ENCODE results near the gene DZANK1.

Gene DZANK1

DNA sequence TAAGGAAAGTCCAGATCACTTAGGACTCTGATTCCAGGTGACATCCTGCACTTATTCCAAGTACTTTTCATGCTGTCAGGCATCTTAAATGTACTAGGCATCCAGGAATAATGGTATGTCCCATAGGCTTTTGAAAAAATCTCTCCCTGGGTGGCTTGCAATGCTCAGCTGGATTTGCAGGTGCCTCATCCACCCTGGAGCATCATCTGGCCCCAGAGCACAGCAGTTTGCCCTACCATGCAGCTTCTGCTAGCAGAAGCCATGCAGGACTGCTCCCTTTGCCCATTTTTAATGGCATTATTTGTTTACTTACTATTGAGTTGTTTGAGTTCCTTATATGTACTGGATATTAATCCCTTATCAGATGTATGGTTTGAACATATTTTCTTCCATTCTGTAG lies 45.2 kb downstream of the DZANK1 start:
- no peak for TF ChIP-seq ZBTB7A (IDR thresholded peaks at IDR 0.05; ENCODE audit: low read depth)
- TF ChIP-seq CEBPB (IDR thresholded peaks at IDR 0.05), result no peak
- no peak for TF ChIP-seq CREB1 (IDR thresholded peaks at IDR 0.05; ENCODE audit: low read depth)
- TF ChIP-seq NFIC (IDR thresholded peaks at IDR 0.05), result no peak
- no peak for TF ChIP-seq RAD21 (IDR thresholded peaks at IDR 0.05; ENCODE audit: low read depth)
- TF ChIP-seq YY1 (IDR thresholded peaks at IDR 0.05; ENCODE audit: low read depth), result no peak
- TF ChIP-seq TEAD4 (IDR thresholded peaks at IDR 0.05), result no peak
- no peak for TF ChIP-seq FOXM1 (IDR thresholded peaks at IDR 0.05; ENCODE audit: borderline replicate concordance, low read depth)
- TF ChIP-seq TCF12 (IDR thresholded peaks at IDR 0.05; ENCODE audit: low read depth), result no peak
- TF ChIP-seq, protein P1, sequence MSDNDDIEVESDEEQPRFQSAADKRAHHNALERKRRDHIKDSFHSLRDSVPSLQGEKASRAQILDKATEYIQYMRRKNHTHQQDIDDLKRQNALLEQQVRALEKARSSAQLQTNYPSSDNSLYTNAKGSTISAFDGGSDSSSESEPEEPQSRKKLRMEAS (IDR thresholded peaks at IDR 0.05), result no peak
- TF ChIP-seq, protein P2, sequence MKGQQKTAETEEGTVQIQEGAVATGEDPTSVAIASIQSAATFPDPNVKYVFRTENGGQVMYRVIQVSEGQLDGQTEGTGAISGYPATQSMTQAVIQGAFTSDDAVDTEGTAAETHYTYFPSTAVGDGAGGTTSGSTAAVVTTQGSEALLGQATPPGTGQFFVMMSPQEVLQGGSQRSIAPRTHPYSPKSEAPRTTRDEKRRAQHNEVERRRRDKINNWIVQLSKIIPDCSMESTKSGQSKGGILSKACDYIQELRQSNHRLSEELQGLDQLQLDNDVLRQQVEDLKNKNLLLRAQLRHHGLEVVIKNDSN (IDR thresholded peaks at IDR 0.05), result no peak
- TF ChIP-seq, protein P3, sequence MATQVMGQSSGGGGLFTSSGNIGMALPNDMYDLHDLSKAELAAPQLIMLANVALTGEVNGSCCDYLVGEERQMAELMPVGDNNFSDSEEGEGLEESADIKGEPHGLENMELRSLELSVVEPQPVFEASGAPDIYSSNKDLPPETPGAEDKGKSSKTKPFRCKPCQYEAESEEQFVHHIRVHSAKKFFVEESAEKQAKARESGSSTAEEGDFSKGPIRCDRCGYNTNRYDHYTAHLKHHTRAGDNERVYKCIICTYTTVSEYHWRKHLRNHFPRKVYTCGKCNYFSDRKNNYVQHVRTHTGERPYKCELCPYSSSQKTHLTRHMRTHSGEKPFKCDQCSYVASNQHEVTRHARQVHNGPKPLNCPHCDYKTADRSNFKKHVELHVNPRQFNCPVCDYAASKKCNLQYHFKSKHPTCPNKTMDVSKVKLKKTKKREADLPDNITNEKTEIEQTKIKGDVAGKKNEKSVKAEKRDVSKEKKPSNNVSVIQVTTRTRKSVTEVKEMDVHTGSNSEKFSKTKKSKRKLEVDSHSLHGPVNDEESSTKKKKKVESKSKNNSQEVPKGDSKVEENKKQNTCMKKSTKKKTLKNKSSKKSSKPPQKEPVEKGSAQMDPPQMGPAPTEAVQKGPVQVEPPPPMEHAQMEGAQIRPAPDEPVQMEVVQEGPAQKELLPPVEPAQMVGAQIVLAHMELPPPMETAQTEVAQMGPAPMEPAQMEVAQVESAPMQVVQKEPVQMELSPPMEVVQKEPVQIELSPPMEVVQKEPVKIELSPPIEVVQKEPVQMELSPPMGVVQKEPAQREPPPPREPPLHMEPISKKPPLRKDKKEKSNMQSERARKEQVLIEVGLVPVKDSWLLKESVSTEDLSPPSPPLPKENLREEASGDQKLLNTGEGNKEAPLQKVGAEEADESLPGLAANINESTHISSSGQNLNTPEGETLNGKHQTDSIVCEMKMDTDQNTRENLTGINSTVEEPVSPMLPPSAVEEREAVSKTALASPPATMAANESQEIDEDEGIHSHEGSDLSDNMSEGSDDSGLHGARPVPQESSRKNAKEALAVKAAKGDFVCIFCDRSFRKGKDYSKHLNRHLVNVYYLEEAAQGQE (IDR thresholded peaks at IDR 0.05; ENCODE audit: low read depth), result no peak
- no peak for TF ChIP-seq TAF1 (IDR thresholded peaks at IDR 0.05; ENCODE audit: low read depth)
- no peak for TF ChIP-seq EP300 (IDR thresholded peaks at IDR 0.05; ENCODE audit: borderline replicate concordance)
- no peak for TF ChIP-seq EGR1 (IDR thresholded peaks at IDR 0.05)

DNA sequence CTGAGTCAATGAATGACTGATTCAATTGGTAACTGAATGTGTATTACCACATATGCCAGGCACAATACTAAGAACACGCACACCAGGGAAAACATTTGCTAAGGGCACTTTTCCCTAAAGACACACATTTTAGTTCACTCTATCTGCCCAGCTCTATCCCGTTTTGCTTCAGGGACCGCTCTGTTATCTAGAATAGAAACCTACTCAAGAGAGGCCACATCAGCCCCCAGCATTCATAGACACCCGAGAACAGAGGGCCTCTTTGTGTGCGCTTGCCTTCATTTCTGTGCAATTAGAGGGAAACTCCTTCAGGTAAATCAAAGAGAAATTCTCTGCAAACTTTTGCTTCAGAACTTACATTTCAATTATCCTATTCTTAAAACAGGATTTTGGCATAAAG lies 50.3 kb downstream of the DZANK1 start:
- TF ChIP-seq, protein P2 (IDR thresholded peaks at IDR 0.05), result no peak
- TF ChIP-seq CEBPB (IDR thresholded peaks at IDR 0.05) (no peak), EGR1 (IDR thresholded peaks at IDR 0.05) (no peak)

DNA sequence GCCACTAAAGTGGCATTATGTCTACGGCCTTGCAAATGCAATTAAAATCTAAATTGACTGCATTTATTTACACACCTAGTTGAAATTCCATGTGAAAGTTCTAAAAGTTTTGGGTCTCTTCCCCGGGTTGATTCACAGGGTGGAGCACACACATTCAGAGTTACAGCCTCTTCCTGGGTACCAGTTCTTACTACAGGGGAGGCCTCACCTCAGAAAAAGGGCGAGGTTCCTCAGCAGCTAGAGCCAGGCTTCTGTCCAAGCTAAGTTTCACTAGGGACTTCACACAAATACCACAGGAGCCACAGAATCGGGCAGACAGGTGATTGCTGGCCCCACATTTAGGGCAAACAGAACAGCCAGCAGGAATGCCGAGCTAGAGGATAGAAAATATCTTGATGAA lies 52.7 kb downstream of the DZANK1 start:
- TF ChIP-seq, protein P2 (IDR thresholded peaks at IDR 0.05), result no peak
- TF ChIP-seq TCF12 (IDR thresholded peaks at IDR 0.05; ENCODE audit: low read depth), result no peak

DNA sequence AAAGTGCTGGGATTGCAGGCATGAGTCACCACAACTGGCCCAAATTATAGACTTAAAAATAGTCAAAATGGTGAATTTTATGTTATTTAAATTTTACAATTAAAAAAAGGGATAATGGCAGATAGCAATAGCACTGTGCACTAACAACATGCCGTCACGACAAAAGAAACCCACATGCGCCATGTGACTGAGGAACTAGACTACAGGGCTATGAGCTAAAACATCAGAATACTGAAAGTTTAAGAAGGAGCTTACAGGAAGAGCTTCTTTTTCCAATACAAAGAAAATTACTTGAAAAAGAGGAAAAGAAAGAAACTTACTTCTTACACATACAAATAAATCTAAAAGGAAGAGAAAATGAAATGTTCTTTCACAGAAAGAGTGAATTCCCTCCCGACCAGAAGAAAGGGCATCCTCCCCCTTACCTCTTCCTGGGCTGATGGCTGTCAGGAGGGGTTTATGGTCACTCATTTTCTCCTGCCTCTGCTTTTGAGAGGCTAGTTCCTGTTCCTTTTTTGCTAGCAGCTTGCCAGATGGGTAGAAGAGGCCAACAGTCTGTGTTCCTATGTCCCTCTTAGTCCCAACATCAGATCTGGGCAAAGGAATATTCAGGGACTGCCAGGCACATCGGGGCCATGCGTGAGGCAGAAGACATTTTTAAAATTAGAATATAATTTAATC lies 54.5 kb downstream of the DZANK1 start:
- no peak for TF ChIP-seq TEAD4 (IDR thresholded peaks at IDR 0.05)
- TF ChIP-seq EP300 (IDR thresholded peaks at IDR 0.05; ENCODE audit: borderline replicate concordance), result no peak
- no peak for TF ChIP-seq YY1 (IDR thresholded peaks at IDR 0.05; ENCODE audit: low read depth)
- no peak for TF ChIP-seq NFIC (IDR thresholded peaks at IDR 0.05)
- TF ChIP-seq CEBPB (IDR thresholded peaks at IDR 0.05), result no peak
- TF ChIP-seq TAF1 (IDR thresholded peaks at IDR 0.05; ENCODE audit: low read depth), result no peak
- TF ChIP-seq ZBTB7A (IDR thresholded peaks at IDR 0.05; ENCODE audit: low read depth), result no peak
- TF ChIP-seq, protein P3 (IDR thresholded peaks at IDR 0.05; ENCODE audit: low read depth), result no peak
- TF ChIP-seq CREB1 (IDR thresholded peaks at IDR 0.05; ENCODE audit: low read depth), result no peak

DNA sequence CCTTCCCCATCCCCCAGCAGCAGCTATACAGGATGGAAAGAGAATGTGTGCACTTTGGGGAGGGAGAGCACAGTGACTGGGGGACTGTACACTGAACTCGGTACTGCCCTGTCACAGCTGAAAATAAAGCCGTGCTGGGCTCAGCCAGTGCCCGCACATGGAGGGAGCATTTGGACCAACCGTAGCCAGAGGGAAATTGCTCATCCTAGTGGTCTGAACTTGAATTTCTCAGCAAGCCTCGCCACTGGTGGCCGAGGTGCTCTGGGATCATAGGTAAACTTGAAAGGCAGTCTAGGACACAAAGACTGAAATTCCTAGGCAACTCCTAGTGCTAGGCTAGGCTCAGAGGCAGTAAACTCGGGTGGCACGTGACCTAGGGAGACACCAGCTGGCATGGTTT lies 61.0 kb downstream of the DZANK1 start:
- TF ChIP-seq NFIC (IDR thresholded peaks at IDR 0.05) (no peak), YY1 (IDR thresholded peaks at IDR 0.05; ENCODE audit: low read depth) (no peak), ZBTB7A (IDR thresholded peaks at IDR 0.05; ENCODE audit: low read depth) (no peak), EGR1 (IDR thresholded peaks at IDR 0.05) (no peak), TEAD4 (IDR thresholded peaks at IDR 0.05) (no peak)
- TF ChIP-seq, protein P1 (IDR thresholded peaks at IDR 0.05), result no peak
- TF ChIP-seq, protein P2 (IDR thresholded peaks at IDR 0.05), result no peak

DNA sequence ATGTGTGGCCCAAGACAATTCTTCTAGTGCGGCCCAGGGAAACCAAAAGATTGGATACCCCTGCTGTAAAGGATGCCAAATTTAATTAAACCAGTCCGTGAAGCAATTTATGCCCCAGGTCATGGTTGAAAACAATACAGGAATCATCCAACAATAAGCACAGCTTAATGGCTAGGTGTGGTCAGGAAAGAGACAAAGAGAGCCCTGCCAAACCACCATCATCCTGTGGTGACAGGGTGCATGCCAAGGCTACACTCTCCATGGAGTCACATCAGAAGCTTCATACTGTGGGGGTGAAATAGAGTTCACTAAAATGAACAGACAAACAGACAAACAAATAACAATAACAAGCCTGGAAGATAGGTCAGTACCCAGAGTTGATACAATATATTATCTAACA lies 62.7 kb downstream of the DZANK1 start:
- TF ChIP-seq NFIC (IDR thresholded peaks at IDR 0.05) (no peak), TCF12 (IDR thresholded peaks at IDR 0.05; ENCODE audit: low read depth) (no peak), CEBPB (IDR thresholded peaks at IDR 0.05) (no peak), CREB1 (IDR thresholded peaks at IDR 0.05; ENCODE audit: low read depth) (no peak), ZBTB7A (IDR thresholded peaks at IDR 0.05; ENCODE audit: low read depth) (no peak), TEAD4 (IDR thresholded peaks at IDR 0.05) (no peak), EP300 (IDR thresholded peaks at IDR 0.05; ENCODE audit: borderline replicate concordance) (no peak), TAF1 (IDR thresholded peaks at IDR 0.05; ENCODE audit: low read depth) (no peak), YY1 (IDR thresholded peaks at IDR 0.05; ENCODE audit: low read depth) (no peak), FOXM1 (IDR thresholded peaks at IDR 0.05; ENCODE audit: borderline replicate concordance, low read depth) (no peak), EGR1 (IDR thresholded peaks at IDR 0.05) (no peak), RAD21 (IDR thresholded peaks at IDR 0.05; ENCODE audit: low read depth) (no peak)
- TF ChIP-seq, protein P2 (IDR thresholded peaks at IDR 0.05), result no peak
- TF ChIP-seq, protein P3 (IDR thresholded peaks at IDR 0.05; ENCODE audit: low read depth), result no peak
- TF ChIP-seq, protein P1 (IDR thresholded peaks at IDR 0.05), result no peak
